ENCODE results near the gene KCNQ5. TPM values are rescaled to one million over a fixed set of nuclear protein-coding genes. Genes with fewer than 3 reads are reported as not detected.
"Not testable (repeated sequence)": the region's sequence is repeated elsewhere in the genome, so short reads cannot be mapped to it uniquely, and the experiment has no call there.

Gene KCNQ5
- total and polyA plus RNA-seq, 8 donors = 1.7 to 4.5 (median 2.5) TPM

DNA sequence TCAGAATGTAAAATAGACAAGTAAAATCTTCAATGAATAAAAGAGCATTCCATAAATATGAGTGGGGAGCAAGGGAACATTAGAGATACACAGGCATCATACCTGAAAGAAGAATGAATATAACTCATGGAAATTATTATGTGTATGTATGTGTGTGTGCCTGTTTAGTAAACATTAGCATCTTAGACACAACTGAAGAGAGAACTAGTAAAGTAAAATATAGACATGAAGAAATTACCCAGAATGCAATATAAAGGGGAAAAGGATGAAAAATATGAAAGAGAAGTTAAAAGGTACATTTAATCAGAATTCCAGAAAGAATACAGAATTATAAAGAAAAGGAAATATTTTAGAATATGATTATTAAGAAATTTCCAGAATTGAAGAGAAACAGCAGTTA is 264.3 kb downstream of the KCNQ5 start:
- no peaks in the 10 kb centered on the region for H3K27me3 ChIP-seq
- no peak for ATAC-seq
- no peak overlapping the region for H3K4me3 ChIP-seq
- no peak for DNase-seq
- H3K27ac ChIP-seq = no peak overlapping the region
- peaks cover 0 to 7% of the 10 kb centered on the region in 2 donors for H3K9me3 ChIP-seq
- intact Hi-C loops (cut with DNase I) = no loop called here
- TF ChIP-seq, protein P1, sequence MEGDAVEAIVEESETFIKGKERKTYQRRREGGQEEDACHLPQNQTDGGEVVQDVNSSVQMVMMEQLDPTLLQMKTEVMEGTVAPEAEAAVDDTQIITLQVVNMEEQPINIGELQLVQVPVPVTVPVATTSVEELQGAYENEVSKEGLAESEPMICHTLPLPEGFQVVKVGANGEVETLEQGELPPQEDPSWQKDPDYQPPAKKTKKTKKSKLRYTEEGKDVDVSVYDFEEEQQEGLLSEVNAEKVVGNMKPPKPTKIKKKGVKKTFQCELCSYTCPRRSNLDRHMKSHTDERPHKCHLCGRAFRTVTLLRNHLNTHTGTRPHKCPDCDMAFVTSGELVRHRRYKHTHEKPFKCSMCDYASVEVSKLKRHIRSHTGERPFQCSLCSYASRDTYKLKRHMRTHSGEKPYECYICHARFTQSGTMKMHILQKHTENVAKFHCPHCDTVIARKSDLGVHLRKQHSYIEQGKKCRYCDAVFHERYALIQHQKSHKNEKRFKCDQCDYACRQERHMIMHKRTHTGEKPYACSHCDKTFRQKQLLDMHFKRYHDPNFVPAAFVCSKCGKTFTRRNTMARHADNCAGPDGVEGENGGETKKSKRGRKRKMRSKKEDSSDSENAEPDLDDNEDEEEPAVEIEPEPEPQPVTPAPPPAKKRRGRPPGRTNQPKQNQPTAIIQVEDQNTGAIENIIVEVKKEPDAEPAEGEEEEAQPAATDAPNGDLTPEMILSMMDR (IDR thresholded peaks at IDR 0.05) = no peak
- H3K36me3 ChIP-seq = no peaks in the 10 kb centered on the region
- H3K4me1 ChIP-seq = no peaks in the 10 kb centered on the region

DNA sequence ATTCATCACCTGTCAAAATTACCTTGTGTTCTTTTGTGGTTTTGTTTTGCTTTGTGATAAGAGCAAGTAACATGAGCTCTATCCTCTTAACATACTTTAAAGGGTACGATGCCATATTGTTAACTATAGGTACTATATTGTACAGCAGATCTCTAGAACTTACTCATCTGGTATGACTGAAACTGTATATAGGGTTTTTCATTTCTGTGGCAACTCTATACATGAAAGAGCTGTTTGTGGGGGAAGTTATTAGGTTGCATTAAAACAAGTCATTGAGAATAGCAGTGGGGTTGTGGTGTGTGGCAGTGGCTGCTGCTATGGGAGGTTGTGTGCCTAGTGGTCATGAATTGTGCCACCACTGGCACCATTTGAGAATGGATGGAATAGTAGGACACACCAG is 268.4 kb downstream of the KCNQ5 start:
- Histone ChIP-seq H3K27me3 (no peaks in the 10 kb centered on the region), H3K4me1 (no peaks in the 10 kb centered on the region), H3K4me3 (no peak overlapping the region), H3K36me3 (no peaks in the 10 kb centered on the region), H3K27ac (no peak overlapping the region), H3K9me3 (peaks cover 0 to 7% of the 10 kb centered on the region in 2 donors)
- no peak for ATAC-seq
- TF ChIP-seq, protein P1 (IDR thresholded peaks at IDR 0.05) = no peak
- DNase-seq = no peak
- intact Hi-C loops (cut with DNase I) = no loop called here

DNA sequence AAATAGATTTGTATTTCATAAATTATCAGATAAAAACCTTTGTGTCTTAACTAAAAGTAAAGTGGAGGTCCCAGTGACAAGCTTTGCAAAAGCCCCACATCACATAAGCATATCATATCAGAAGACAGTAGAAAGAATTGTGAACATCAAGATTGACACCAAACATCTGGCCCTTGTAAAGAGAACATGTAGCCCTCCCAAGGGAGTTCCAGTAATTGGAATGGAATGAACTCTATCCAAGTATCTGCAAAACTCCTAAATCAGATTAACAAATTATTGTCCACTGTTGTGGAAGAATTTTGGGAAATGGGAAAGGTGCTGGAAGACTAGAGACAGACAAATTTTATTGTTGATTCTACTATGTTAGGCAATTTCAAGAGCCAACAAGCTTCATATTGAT is 268.8 kb downstream of the KCNQ5 start:
- no peaks in the 10 kb centered on the region for H3K27me3 ChIP-seq
- ATAC-seq (no peak), DNase-seq (no peak)
- no peaks in the 10 kb centered on the region for H3K36me3 ChIP-seq
- peaks cover 0 to 7% of the 10 kb centered on the region in 2 donors for H3K9me3 ChIP-seq
- no peaks in the 10 kb centered on the region for H3K4me1 ChIP-seq
- TF ChIP-seq, protein P1 (IDR thresholded peaks at IDR 0.05) = no peak
- intact Hi-C loops (cut with DNase I) = no loop called here
- no peak overlapping the region for H3K4me3 ChIP-seq
- no peak overlapping the region for H3K27ac ChIP-seq

DNA sequence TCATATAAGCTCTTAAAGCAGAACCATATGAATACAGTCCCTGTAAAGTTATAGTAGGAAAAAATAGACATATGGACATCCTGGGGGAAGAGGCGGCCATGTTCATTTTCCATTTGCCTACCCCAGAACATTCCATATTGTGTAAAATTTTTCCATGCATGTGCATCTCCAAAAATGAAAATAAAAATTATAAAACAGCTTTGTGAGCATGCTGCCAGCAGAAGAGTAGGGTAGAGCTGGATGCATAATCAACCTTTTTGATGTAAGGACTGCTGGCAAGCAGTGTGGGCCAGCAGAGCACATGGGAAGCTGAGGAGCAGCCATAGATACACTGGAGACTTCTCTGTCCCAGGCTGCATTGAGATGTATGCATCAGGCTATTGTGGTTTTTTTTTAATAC is 271.0 kb downstream of the KCNQ5 start:
- Histone ChIP-seq H3K36me3 (no peaks in the 10 kb centered on the region), H3K27ac (no peak overlapping the region), H3K9me3 (no peaks in the 10 kb centered on the region), H3K27me3 (no peaks in the 10 kb centered on the region), H3K4me3 (no peak overlapping the region), H3K4me1 (no peaks in the 10 kb centered on the region)
- ATAC-seq (no peak), DNase-seq (no peak)
- TF ChIP-seq, protein P1 (IDR thresholded peaks at IDR 0.05) = no peak
- intact Hi-C loops (cut with DNase I) = no loop called here

DNA sequence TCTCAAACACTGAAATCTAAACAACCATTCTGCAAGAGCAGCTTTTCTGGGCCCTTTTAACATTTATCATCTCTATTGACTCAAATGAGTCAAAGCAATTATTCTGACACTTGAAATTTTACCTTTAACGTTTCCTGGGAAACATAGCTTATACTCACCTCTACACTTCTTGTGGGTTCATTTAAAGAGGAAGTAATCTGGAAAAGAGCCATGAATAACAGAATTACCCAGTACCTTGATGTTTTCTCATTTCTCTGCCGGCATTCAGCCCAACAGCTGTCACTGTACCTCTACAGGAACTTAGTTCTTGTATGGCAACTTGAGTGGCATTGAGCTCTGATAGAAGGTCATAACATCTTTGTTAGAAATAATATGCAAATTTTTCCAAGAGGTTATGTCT is 272.2 kb downstream of the KCNQ5 start:
- Histone ChIP-seq H3K27me3 (no peaks in the 10 kb centered on the region), H3K4me3 (no peak overlapping the region), H3K9me3 (no peaks in the 10 kb centered on the region), H3K36me3 (no peaks in the 10 kb centered on the region), H3K4me1 (no peaks in the 10 kb centered on the region), H3K27ac (no peak overlapping the region)
- DNase-seq (peak in 1 of 4 donors; percentile 10), ATAC-seq (peak; percentile 87)
- TF ChIP-seq, protein P1 (IDR thresholded peaks at IDR 0.05) = no peak
- intact Hi-C loops (cut with DNase I) = no loop called here

DNA sequence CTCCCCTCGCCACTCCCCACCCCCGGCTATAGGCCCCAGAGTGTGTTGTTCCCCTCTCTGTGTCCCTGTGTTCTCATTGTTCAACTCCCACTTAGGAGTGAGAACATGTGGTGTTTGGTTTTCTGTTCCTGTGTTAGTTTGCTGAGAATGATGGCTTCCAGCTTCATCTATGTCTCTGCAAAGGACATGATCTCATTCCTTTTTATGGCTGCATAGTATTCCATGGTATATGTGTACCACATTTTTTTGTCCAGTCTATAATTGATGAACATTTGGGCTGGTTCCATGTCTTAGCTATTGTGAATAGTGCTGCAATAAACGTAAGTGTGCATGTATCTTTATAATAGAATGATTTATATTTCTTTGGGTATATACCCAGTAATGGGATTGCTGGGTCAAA is 276.4 kb downstream of the KCNQ5 start:
- H3K36me3 ChIP-seq; intact Hi-C loops (cut with DNase I); H3K4me3 ChIP-seq; ATAC-seq; H3K4me1 ChIP-seq; DNase-seq; H3K27me3 ChIP-seq; H3K27ac ChIP-seq; H3K9me3 ChIP-seq: not testable (repeated sequence)

Measured in left lung (tissue), 10 donors.